GM23338 (cell line): ENCODE results near the gene ZC3H8. TPM values are rescaled to one million over a fixed set of nuclear protein-coding genes. Genes with fewer than 3 reads are reported as not detected.

Experiments used
- ATAC-seq: fragments of 200-7000 bp; cut with Tn5 transposase; 3 replicates; pipeline ENCODE4 v1.9.1; 2020
- DNase-seq: peaks from one replicate; pipeline ENCODE4 v3.0.0-alpha.2; 2015; ENCODE audit warnings: low spot score
- H2AFZ ChIP-seq: fragments of 200-600 bp; sonication (generic); 2 replicates; pipeline ENCODE4 v1.8.0; 2016; ENCODE audit warnings: antibody characterized with exemption, mild to moderate bottlenecking, moderate library complexity
- H3F3A ChIP-seq: fragments of 200-600 bp; sonication (generic); replicated peaks from 2 replicates; pipeline ENCODE4 v1.8.0; 2017; ENCODE audit warnings: antibody characterized with exemption, mixed run types, low read depth
- H3K27ac ChIP-seq: fragments of 200-600 bp; sonication (generic); 2 replicates; pipeline ENCODE4 v1.6.1; 2016; ENCODE audit warnings: low read depth
- H3K27me3 ChIP-seq: fragments of 200-600 bp; sonication (generic); 2 replicates; pipeline ENCODE4 v1.8.0; 2016; ENCODE audit warnings: mild to moderate bottlenecking, mixed run types, moderate library complexity; ENCODE audit not compliant: insufficient read depth
- H3K36me3 ChIP-seq: fragments of 200-600 bp; sonication (generic); 2 replicates; pipeline ENCODE4 v1.8.0; 2016; ENCODE audit warnings: mild to moderate bottlenecking; ENCODE audit not compliant: insufficient read depth
- H3K4me1 ChIP-seq: fragments of 200-600 bp; sonication (generic); 2 replicates; pipeline ENCODE4 v1.8.0; 2016; ENCODE audit warnings: mild to moderate bottlenecking, moderate library complexity; ENCODE audit not compliant: insufficient read depth
- H3K4me2 ChIP-seq: fragments of 200-600 bp; sonication (generic); 2 replicates; pipeline ENCODE4 v1.7.1; 2017; ENCODE audit warnings: mixed run types
- H3K4me3 ChIP-seq: fragments of 200-600 bp; sonication (generic); 2 replicates; pipeline ENCODE4 v1.6.1; 2016; ENCODE audit warnings: mixed run types
- H3K79me2 ChIP-seq: fragments of 200-600 bp; sonication (generic); replicated peaks from 2 replicates; pipeline ENCODE4 v1.8.0; 2017; ENCODE audit warnings: mild to moderate bottlenecking; ENCODE audit not compliant: insufficient read depth
- H3K9me2 ChIP-seq: fragments of 200-600 bp; sonication (generic); 2 replicates; pipeline ENCODE4 v1.8.0; 2017; ENCODE audit not compliant: insufficient read depth
- H4K20me1 ChIP-seq: fragments of 200-600 bp; sonication (generic); replicated peaks from 2 replicates; pipeline ENCODE4 v1.8.0; 2017; ENCODE audit warnings: mild to moderate bottlenecking; ENCODE audit not compliant: insufficient read depth
- H3K27ac Mint-ChIP-seq: 2 replicates; pipeline ENCODE4 v1.8.0; 2020; ENCODE audit warnings: inconsistent platforms, mild to moderate bottlenecking, moderate library complexity, mixed read lengths
- H3K27me3 Mint-ChIP-seq: 3 replicates; pipeline ENCODE4 v1.8.0; 2022; ENCODE audit warnings: low read depth, mild to moderate bottlenecking, moderate library complexity, mixed read lengths, inconsistent platforms; ENCODE audit not compliant: insufficient read depth, poor library complexity
- H3K36me3 Mint-ChIP-seq: 3 replicates; pipeline ENCODE4 v1.8.0; 2021; ENCODE audit warnings: low read depth, mild to moderate bottlenecking, inconsistent platforms, moderate library complexity, mixed read lengths
- H3K4me1 Mint-ChIP-seq: 3 replicates; pipeline ENCODE4 v1.8.0; 2020; ENCODE audit warnings: mild to moderate bottlenecking, inconsistent platforms, mixed read lengths
- H3K4me3 Mint-ChIP-seq: 3 replicates; pipeline ENCODE4 v1.8.0; 2021; ENCODE audit warnings: moderate library complexity, mild to moderate bottlenecking, inconsistent platforms, mixed read lengths
- H3K9me3 Mint-ChIP-seq: 3 replicates; pipeline ENCODE4 v1.8.0; 2020; ENCODE audit warnings: moderate library complexity, mild to moderate bottlenecking, inconsistent platforms, mixed read lengths
- CREB1 ChIP-seq: fragments of 250-450 bp; sonication (Bioruptor Pico); IDR thresholded peaks from 2 replicates; pipeline ENCODE4 v1.5.0; 2020; ENCODE audit warnings: low read depth, mild to moderate bottlenecking, moderate library complexity
- CTCF ChIP-seq, 2 experiments: fragments of 200-600 bp in 1 of 2; sonication (generic) in 1 of 2; conservative IDR thresholded peaks; 2 replicates each; pipeline versions ENCODE4 v1.5.1 to v1.6.1; 2016 to 2017; ENCODE audit warnings: antibody characterized with exemption in 2 of 2, low read depth in 2 of 2, mild to moderate bottlenecking in 2 of 2, moderate library complexity in 1 of 2
- ETS1 ChIP-seq: IDR thresholded peaks from 2 replicates; pipeline ENCODE4 v1.6.1; 2016; ENCODE audit warnings: antibody characterized with exemption
- EZH2 ChIP-seq: fragments of 200-600 bp; sonication (generic); IDR thresholded peaks from one replicate; pipeline ENCODE4 v1.8.0; 2017; ENCODE audit warnings: antibody characterized with exemption, mild to moderate bottlenecking, low read depth; ENCODE audit not compliant: unreplicated experiment
- EZH2phosphoT487 ChIP-seq: fragments of 200-600 bp; sonication (generic); IDR thresholded peaks from one replicate; pipeline ENCODE4 v1.8.1; 2018; ENCODE audit warnings: antibody characterized with exemption; ENCODE audit not compliant: unreplicated experiment
- JUNB ChIP-seq: IDR thresholded peaks from one replicate; pipeline ENCODE4 v1.6.1; 2016; ENCODE audit warnings: antibody characterized with exemption; ENCODE audit not compliant: unreplicated experiment
- NANOG ChIP-seq: IDR thresholded peaks from 2 replicates; pipeline ENCODE4 v1.6.1; 2016; ENCODE audit warnings: antibody characterized with exemption, borderline replicate concordance
- POLR2AphosphoS5 ChIP-seq: IDR thresholded peaks from 2 replicates; pipeline ENCODE4 v1.6.1; 2016; ENCODE audit warnings: antibody characterized with exemption, low read depth
- REST ChIP-seq: IDR thresholded peaks from one replicate; pipeline ENCODE4 v1.6.1; 2018; ENCODE audit warnings: antibody characterized with exemption; ENCODE audit not compliant: unreplicated experiment
- STAT1 ChIP-seq: IDR thresholded peaks from one replicate; pipeline ENCODE4 v1.6.1; 2016; ENCODE audit warnings: antibody characterized with exemption; ENCODE audit not compliant: unreplicated experiment
- ZNF114 ChIP-seq: fragments of 250-450 bp; sonication (Bioruptor Pico); IDR thresholded peaks from 2 replicates; pipeline ENCODE4 v1.5.0; 2020; ENCODE audit warnings: mild to moderate bottlenecking, moderate library complexity
- polyA plus RNA-seq: library from polyadenylated mRNA; unstranded; fragments of >200 nt; fragmentation: Nextera tagmentation; extraction: Ambion mirVana; gene quantifications from 2 replicates; pipeline ENCODE4 v1.2.1, GENCODE V29; 2016
- total RNA-seq: library from RNA; depleted of rRNA; stranded (reverse); fragments of >200 nt; shearing (Covaris generic); gene quantifications from 2 replicates; pipeline ENCODE4 v1.2.3, GENCODE V29; 2014

The ZC3H8 gene
- total and polyA plus RNA-seq, 2 experiments from 2014 or later: 13.3 to 42.8 TPM

- TF ChIP-seq POLR2AphosphoS5 (no peak), STAT1 (no peak), EZH2phosphoT487 (no peak), ZNF114 (CRISPR knock-in tag) (no peak), NANOG (no peak), REST (no peak)
Observed at GRCh38 chr2:112173646-112174319, 81.1 kb downstream of the ZC3H8 start (continued).

GRCh38 chr2:112170495-112170894, 84.3 kb downstream of the ZC3H8 start:
- no peak overlapping the region for H3K4me3 ChIP-seq
- TF ChIP-seq REST: no peak
- no peak for TF ChIP-seq NANOG
- no peak for TF ChIP-seq CREB1 (CRISPR knock-in tag)
- no peak for TF ChIP-seq CTCF (conservative IDR thresholded peaks at IDR 0.05; ENCODE audit: low read depth in 2 of 2)
- TF ChIP-seq ETS1: no peak
- TF ChIP-seq EZH2: no peak
- TF ChIP-seq JUNB: no peak
- no peak for TF ChIP-seq EZH2phosphoT487
- TF ChIP-seq STAT1: no peak
- no peak for TF ChIP-seq POLR2AphosphoS5

More at GRCh38 chr2:112170495-112170894, 84.3 kb downstream of the ZC3H8 start:
- Histone ChIP-seq H4K20me1 (no peaks in the 10 kb centered on the region), H3K36me3 (no peaks in the 10 kb centered on the region), H3K9me2 (peaks cover 9% of the 10 kb centered on the region; the same call in 1 of the 2 replicates), H3K27ac (no peak overlapping the region), H3F3A (no peaks in the 10 kb centered on the region), H3K4me2 (no peak overlapping the region), H3K79me2 (no peaks in the 10 kb centered on the region), H2AFZ (no peak overlapping the region), H3K4me1 (no peaks in the 10 kb centered on the region), H3K27me3 (no peaks in the 10 kb centered on the region)
- H3K9me3 Mint-ChIP-seq: no peaks in the 10 kb centered on the region
- H3K4me3 Mint-ChIP-seq: no peak overlapping the region
- H3K27me3 Mint-ChIP-seq: peaks cover 3% of the 10 kb centered on the region
- ATAC-seq (no peak), DNase-seq (no peak)
- H3K27ac Mint-ChIP-seq: no peak overlapping the region
- no peaks in the 10 kb centered on the region for H3K36me3 Mint-ChIP-seq
- no peaks in the 10 kb centered on the region for H3K4me1 Mint-ChIP-seq
